Measurements from ENCODE around the gene SBNO1. TPM values are rescaled to one million over a fixed set of nuclear protein-coding genes. Genes with fewer than 3 reads are reported as not detected.

The SBNO1 gene
- total RNA-seq, 2 donors from 2014 or later: 44.8 to 49.0 TPM

DNA sequence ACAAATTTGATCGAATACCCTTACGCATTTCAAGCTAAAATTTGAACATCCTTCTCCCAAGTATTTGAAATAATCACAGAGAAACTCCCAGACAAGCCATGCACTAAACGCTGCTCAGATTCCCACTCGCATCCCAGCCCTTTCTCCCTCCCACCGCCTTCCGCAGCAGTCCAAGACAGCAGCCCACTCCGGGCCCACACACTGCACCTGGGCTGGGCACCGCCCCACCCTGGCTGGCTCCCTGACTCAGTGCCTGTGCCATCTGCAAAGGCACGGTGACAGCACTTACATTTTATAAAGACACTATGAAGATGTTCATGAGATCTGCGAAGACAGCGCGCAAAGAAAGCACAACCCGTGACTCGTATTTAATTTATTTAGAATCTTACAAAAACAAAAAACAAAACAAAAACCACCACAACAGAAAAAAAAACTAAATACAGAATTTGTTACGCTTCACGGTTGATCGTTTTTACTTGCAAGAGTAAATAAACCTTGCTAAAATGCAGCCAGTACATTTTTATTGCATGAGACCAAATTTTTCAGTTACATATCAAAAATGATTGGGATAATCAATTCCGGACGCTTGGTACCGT lies 75.8 kb downstream of the SBNO1 start:
- Mint-ChIP-seq H3K4me1 (ENCODE audit: low read depth in 2 of 2) (no peaks in the 10 kb centered on the region), H3K4me3 (no peak overlapping the region), H3K9me3 (no peaks in the 10 kb centered on the region), H3K27me3 (no peaks in the 10 kb centered on the region), H3K27ac (peak overlapping the region in 1 of 2 donors; percentile 39), H3K36me3 (peaks cover 10% of the 10 kb centered on the region)
- DNase-seq (ENCODE audit: low spot score): no peak
- ATAC-seq: no peak

DNA sequence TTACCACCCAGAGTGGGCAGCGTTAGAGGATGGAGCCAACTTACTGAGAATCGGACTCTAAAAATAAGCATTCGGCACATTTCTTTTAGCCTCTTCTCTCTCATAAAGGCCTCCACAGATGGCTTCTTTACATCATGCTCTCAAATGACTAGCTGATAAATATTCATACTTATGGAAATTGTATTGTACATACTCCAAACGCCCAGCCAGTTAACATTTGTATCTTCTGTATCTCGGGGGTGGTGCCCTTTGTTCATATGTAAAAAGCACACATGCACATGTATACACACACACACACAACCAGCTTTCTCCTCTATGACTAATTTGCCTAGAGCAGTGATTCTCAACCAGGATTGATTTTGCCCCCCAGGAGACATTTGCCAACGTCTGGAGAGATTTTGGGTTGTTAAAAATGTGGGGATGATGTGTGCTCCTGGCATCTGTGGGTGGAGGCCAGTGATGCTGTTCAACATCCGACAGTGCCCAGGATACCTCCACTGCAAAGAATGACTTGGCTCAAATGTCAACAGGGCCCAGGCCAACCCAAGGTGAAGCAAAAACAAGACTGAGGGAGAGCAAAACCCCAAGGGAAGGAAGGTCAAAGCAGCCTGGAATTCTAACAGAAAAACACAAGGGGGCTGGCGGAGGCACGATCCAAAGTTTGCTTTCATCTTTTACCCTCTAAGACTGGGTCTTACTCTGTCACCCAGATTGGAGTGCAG lies 77.8 kb downstream of the SBNO1 start:
- no peaks in the 10 kb centered on the region for H3K4me1 Mint-ChIP-seq (ENCODE audit: low read depth in 2 of 2)
- H3K4me3 Mint-ChIP-seq: no peak overlapping the region
- H3K27ac Mint-ChIP-seq: no peak overlapping the region
- no peak for DNase-seq (ENCODE audit: low spot score)
- peaks cover 4% of the 10 kb centered on the region for H3K36me3 Mint-ChIP-seq
- no peak for ATAC-seq
- H3K27me3 Mint-ChIP-seq: no peaks in the 10 kb centered on the region
- no peaks in the 10 kb centered on the region for H3K9me3 Mint-ChIP-seq

DNA sequence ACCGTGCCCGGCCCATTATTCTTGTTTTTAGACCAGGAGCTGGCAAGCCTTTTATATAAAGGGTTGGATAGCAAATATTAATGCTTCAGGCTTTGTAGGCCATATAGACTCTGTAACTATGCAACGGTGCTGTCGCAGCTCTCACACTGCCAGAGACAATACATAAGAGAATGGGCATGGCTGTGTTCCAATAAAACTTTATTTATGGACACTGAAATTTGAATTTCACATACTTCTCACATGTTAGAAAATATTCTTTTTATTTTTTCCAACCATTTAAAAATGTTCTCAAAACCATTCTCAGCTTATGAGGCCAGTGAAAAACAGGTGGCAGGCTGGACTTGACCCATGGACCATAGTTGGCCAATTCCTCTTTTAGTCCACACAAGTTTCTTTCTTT lies 80.0 kb downstream of the SBNO1 start:
- no peak for ATAC-seq

DNA sequence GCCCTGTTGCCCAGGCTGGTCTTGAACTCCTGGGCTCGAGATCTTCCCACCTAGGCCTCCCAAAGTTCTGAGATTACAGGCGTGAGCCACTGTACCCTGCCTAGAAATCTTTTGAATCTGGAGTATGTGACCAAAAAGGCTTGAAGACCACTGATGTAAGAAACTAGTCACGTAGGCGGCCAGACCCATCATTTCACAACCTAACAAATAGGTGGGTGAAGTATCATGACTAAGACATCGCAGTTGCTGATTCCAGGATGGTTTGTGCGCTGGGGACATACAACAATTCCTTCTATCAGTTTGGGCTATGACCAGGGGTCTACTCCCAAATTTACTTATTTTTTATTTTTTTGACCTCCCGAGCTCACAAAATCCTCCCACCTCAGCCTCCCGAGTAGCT lies 81.2 kb downstream of the SBNO1 start:
- no peak overlapping the region for H3K4me3 Mint-ChIP-seq

More for the DNA sequence above, 80.0 kb downstream of the SBNO1 start:
- Mint-ChIP-seq H3K36me3 (no peaks in the 10 kb centered on the region), H3K4me1 (ENCODE audit: low read depth in 2 of 2) (no peaks in the 10 kb centered on the region), H3K27me3 (no peaks in the 10 kb centered on the region), H3K9me3 (no peaks in the 10 kb centered on the region), H3K4me3 (no peak overlapping the region), H3K27ac (no peak overlapping the region)
- no peak for DNase-seq (ENCODE audit: low spot score)

DNA sequence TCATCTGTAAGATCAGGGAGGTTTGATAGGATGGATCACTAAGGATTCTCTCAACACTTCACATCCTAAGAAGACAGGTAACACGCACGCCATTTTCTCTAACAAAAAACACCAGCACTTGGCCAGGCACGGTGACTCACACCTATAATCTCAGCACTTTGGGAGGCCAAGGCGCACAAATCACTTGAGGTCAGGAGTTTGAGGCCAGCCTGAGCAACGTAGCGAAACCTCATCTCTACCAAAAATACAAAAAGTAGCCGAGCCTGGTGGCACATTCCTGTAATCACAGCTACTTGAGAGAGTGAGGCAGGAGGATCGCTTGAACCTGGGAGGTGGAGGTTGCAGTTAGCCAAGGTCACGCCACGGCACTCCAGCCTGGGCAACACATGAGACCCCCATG lies 82.5 kb downstream of the SBNO1 start:
- ATAC-seq: no peak
- Mint-ChIP-seq H3K9me3 (no peaks in the 10 kb centered on the region), H3K4me1 (ENCODE audit: low read depth in 2 of 2) (peaks cover 4 to 5% of the 10 kb centered on the region in 2 donors)

More for the DNA sequence above, 81.2 kb downstream of the SBNO1 start:
- Mint-ChIP-seq H3K36me3 (no peaks in the 10 kb centered on the region), H3K27me3 (no peaks in the 10 kb centered on the region), H3K4me1 (ENCODE audit: low read depth in 2 of 2) (no peaks in the 10 kb centered on the region), H3K9me3 (no peaks in the 10 kb centered on the region), H3K27ac (no peak overlapping the region)
- ATAC-seq (no peak), DNase-seq (ENCODE audit: low spot score) (no peak)

DNA sequence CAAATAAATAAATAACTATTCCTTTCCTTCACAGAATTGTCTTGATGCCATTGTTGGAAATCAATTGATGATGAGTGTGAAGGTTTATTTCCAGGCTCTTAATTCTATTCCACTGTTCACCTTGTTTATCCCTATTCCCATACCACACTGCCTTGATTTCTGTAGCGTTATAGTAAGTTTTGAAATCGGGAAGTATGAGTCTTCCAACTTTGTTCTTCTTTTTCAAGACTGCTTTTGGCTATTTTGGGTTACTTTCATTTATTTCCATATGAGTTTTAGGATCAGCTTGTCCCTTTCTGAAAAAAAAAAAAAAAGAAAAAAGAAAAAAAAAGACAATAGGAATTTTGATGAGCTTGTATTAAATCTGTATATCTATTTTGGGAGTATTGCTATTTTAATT lies 83.7 kb downstream of the SBNO1 start:
- Mint-ChIP-seq H3K27ac (no peak overlapping the region), H3K9me3 (no peaks in the 10 kb centered on the region), H3K27me3 (no peaks in the 10 kb centered on the region), H3K4me3 (no peak overlapping the region), H3K4me1 (ENCODE audit: low read depth in 2 of 2) (peaks cover 4 to 5% of the 10 kb centered on the region in 2 donors), H3K36me3 (no peaks in the 10 kb centered on the region)
- DNase-seq (ENCODE audit: low spot score) (no peak), ATAC-seq (no peak)

More for the DNA sequence above, 82.5 kb downstream of the SBNO1 start:
- Mint-ChIP-seq H3K27ac (no peak overlapping the region), H3K27me3 (no peaks in the 10 kb centered on the region), H3K4me3 (no peak overlapping the region), H3K36me3 (no peaks in the 10 kb centered on the region)
- DNase-seq (ENCODE audit: low spot score): no peak

DNA sequence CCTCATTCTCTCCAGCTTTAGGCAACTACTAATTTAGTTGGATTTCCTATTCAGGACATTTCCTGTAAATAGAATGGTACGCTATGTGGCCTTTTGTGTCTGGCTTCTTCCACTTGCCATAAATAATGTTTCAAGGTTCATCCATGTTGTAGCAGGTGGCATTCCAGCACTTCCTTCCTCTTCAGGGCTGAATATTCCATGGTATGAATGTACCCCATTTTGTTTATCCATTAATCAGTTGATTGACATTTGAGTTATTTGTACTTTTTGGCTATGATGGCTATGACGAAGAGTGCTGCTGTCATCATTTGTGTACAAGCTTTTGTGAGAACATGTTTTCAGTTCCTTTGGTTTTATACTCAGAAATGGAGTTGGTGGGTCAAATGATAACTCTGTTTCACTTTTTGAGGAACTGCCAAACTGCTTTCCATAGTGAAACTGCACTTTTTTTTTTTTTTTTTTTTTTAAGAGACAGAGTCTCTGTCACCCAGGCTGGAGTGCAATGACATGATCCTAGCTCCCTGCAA lies 86.5 kb downstream of the SBNO1 start:
- H3K27ac Mint-ChIP-seq: no peak overlapping the region
- no peaks in the 10 kb centered on the region for H3K27me3 Mint-ChIP-seq
- H3K9me3 Mint-ChIP-seq: no peaks in the 10 kb centered on the region
- no peak overlapping the region for H3K4me3 Mint-ChIP-seq
- ATAC-seq (peak in 1 of 2 donors; percentile 72), DNase-seq (ENCODE audit: low spot score) (no peak)
- H3K4me1 Mint-ChIP-seq (ENCODE audit: low read depth in 2 of 2): peaks cover 4 to 5% of the 10 kb centered on the region in 2 donors
- H3K36me3 Mint-ChIP-seq: no peaks in the 10 kb centered on the region

DNA sequence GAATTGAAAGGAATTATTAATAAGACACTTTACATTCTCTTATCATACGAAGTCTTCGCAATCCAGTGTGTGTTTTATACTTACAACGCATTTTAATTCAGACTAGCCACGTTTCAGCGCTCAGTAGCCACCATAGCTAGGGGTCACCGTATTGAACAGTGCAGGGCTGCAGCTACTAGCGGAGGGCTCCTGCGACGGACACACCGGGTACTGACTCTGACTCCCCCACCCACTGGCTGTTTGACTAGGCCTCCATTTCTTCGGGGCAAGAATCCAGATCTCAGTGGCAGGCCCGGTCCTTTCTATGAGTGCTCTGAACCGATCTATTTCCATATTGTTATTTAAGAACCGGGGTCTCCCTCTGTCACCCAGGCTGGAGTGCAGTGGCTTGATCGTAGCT lies 91.5 kb downstream of the SBNO1 start:
- ATAC-seq (no peak), DNase-seq (ENCODE audit: low spot score) (no peak)
- peaks cover 9 to 18% of the 10 kb centered on the region in 2 donors for H3K4me1 Mint-ChIP-seq (ENCODE audit: low read depth in 2 of 2)
- no peaks in the 10 kb centered on the region for H3K27me3 Mint-ChIP-seq
- peak overlapping the region in 1 of 2 donors; percentile 41 for H3K27ac Mint-ChIP-seq
- no peaks in the 10 kb centered on the region for H3K9me3 Mint-ChIP-seq
- no peaks in the 10 kb centered on the region for H3K36me3 Mint-ChIP-seq
- H3K4me3 Mint-ChIP-seq: no peak overlapping the region

DNA sequence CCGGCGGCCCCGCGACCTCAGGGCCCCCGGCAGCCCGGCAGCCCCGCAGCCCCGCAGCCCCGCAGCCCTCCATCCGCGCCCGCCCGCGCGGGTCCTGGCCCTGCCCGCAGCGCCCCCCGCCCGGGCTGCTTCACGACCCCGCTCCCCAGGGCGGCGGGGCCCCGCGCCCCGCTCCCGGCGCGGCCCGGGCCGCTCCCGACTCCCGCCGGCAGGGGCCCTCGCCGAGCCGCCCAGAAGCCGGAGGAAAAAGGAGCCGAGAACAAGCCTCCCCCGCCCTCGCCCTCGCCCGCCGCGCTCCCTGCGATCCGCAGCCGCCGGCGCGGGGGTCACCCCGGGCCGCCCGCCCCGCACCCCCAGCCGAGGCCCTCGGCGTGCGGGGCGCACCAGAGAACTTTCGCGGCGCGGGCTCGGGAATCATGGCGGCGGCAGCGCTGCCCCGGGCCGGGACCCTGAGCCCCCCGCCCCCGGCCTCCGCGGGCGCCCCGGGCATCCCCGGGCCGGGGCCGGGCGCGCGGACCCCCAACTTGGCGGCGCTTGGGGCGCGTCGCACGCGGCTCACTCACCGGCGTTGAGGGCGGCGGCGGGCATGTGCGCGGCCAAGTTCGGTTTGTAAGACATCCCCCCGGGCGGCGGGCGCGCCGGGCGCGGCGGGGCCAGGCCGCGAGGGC lies 93.5 kb downstream of the SBNO1 start:
- Mint-ChIP-seq H3K27me3 (no peaks in the 10 kb centered on the region), H3K36me3 (no peaks in the 10 kb centered on the region), H3K27ac (no peak overlapping the region), H3K9me3 (no peaks in the 10 kb centered on the region), H3K4me3 (no peak overlapping the region), H3K4me1 (ENCODE audit: low read depth in 2 of 2) (peaks cover 6 to 20% of the 10 kb centered on the region in 2 donors)
- DNase-seq (ENCODE audit: low spot score) (peak; percentile 77), ATAC-seq (peak; percentile 83 to 86)

DNA sequence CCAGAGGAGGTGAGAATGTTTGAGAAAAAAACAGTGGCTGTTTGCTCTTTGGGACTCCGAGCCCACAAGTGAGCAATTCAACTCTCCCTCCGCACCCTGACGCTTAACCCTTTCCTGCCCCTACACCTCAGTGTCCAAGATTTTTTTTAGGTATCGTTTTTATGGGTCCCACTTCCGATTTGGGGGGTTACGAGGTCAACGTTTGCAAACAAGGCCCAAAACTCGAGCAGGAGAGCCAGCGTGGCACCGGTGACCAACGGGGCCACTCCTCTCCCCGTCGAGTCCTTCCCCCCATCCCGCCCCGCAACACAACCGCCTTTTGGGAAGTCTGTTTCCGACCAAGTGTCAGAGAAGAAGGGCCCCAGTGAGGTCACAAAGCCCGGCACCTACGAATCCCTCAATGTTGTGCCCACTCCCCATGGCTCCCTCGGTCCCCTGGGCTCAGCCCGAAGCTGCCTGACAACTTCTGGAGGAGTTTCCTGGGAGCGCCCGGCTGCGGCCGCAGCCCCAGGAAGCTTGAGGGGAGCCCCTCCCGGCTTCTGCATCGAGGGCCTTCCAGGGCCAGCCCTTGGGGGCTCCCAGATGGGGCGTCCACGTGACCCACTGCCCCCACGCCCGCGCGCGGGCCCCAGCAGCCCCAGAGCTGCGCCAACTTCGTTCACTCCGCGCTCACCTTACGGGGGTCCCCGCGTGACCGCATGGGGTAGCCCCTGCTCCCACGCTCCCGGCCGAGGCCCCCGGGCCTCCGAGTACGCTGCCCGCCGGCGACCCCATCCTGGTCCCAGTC lies 94.2 kb downstream of the SBNO1 start:
- H3K36me3 Mint-ChIP-seq: no peaks in the 10 kb centered on the region
- H3K27ac Mint-ChIP-seq: peak overlapping the region in 1 of 2 donors; percentile 79
- no peaks in the 10 kb centered on the region for H3K27me3 Mint-ChIP-seq
- ATAC-seq: peak; percentile 22 to 34
- no peaks in the 10 kb centered on the region for H3K9me3 Mint-ChIP-seq
- peak; percentile 62 for DNase-seq (ENCODE audit: low spot score)
- peak overlapping the region; percentile 76 for H3K4me3 Mint-ChIP-seq
- H3K4me1 Mint-ChIP-seq (ENCODE audit: low read depth in 2 of 2): peaks cover 6 to 20% of the 10 kb centered on the region in 2 donors

DNA sequence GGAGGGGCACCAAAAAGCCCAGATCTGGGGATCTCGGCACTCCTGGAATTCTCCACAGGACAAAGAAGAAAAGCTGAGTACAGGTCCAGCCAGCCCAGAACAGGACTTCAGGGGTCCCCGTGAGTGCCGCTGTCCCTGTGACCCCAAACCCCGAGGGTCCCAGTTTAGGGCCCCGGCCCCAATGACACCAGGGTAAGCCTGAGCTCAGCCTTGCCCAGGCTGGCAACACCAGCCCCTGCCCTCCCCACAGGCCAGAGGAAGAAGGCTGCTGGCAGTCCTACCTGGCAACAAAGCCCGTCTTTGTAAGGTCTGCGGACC lies 94.8 kb downstream of the SBNO1 start:
- peak overlapping the region; percentile 76 for H3K4me3 Mint-ChIP-seq

DNA sequence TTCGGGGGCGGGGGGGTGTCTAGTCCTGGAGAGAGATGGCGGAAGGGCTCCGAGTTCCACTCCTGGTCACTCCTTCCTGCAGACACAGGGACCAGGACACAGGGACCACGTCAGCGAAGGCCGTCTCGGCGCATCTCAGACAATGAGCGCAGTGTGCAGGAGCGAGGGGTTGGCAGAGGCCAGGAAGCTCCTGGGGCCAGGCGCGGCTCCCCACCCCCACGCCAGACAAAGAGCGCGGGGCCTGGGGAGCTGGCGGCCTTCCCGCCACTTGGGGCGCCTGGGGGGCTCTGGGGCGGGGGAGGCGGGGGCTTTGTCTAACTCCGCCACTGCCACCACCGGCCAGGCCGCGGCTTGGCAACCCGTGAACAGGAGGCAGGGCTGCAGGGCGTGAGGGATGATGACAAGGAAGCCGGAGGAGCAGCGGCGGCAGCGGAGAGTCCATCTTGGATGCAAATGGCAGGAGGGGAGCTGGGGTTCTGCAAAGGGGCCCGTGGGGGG lies 95.2 kb downstream of the SBNO1 start:
- peaks cover 6 to 20% of the 10 kb centered on the region in 2 donors for H3K4me1 Mint-ChIP-seq (ENCODE audit: low read depth in 2 of 2)
- no peak overlapping the region for H3K27ac Mint-ChIP-seq
- no peaks in the 10 kb centered on the region for H3K27me3 Mint-ChIP-seq
- no peaks in the 10 kb centered on the region for H3K36me3 Mint-ChIP-seq
- H3K4me3 Mint-ChIP-seq: peak overlapping the region; percentile 76
- no peaks in the 10 kb centered on the region for H3K9me3 Mint-ChIP-seq
- DNase-seq (ENCODE audit: low spot score) (no peak), ATAC-seq (peak in 1 of 2 donors; percentile 7)

More for the DNA sequence above, 94.8 kb downstream of the SBNO1 start:
- DNase-seq (ENCODE audit: low spot score): no peak
- no peak for ATAC-seq
- no peaks in the 10 kb centered on the region for H3K27me3 Mint-ChIP-seq
- no peaks in the 10 kb centered on the region for H3K9me3 Mint-ChIP-seq
- peaks cover 6 to 20% of the 10 kb centered on the region in 2 donors for H3K4me1 Mint-ChIP-seq (ENCODE audit: low read depth in 2 of 2)
- peak overlapping the region in 1 of 2 donors; percentile 79 for H3K27ac Mint-ChIP-seq
- no peaks in the 10 kb centered on the region for H3K36me3 Mint-ChIP-seq

DNA sequence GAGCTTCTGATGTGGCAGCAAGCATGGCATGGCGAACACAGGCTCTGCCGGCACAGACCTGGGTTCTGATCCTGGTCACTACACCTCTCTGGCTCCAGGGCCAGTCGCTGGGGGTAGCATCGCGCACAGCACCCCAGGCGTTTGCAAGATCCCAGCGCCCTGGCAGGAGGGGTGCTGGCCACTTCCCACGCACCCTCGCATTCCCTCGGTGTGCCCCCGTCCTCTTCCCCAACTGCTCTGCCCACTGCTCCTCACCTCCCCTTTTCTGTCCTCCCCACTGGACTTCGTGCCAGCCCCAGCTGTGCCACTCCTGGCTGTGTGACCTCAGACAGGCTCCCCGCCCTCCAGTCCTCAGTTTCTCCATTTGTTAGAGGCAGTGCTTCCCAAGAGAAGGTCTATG lies 95.8 kb downstream of the SBNO1 start:
- H3K27me3 Mint-ChIP-seq: no peaks in the 10 kb centered on the region
- H3K9me3 Mint-ChIP-seq: no peaks in the 10 kb centered on the region
- no peak for ATAC-seq
- H3K27ac Mint-ChIP-seq: no peak overlapping the region
- DNase-seq (ENCODE audit: low spot score): no peak
- H3K4me1 Mint-ChIP-seq (ENCODE audit: low read depth in 2 of 2): peaks cover 6 to 20% of the 10 kb centered on the region in 2 donors
- H3K36me3 Mint-ChIP-seq: no peaks in the 10 kb centered on the region
- peak overlapping the region; percentile 76 for H3K4me3 Mint-ChIP-seq
